Naive thymus-derived CD8-positive, alpha-beta T cell (primary cell): ENCODE data around the gene PEAR1. TPM values are rescaled to one million over a fixed set of nuclear protein-coding genes. Genes with fewer than 3 reads are reported as not detected.

ENCODE experiments used
- ATAC-seq, 2 donors: fragments of 150-1000 bp; cut with Tn5 transposase in 1 of 2; sonication (Bioruptor Pico), chemical (Tn5 transposase) in 1 of 2; 1 replicate in 1 of 2; 2 replicates in 1 of 2; pipeline ENCODE4 v1.10.0; 2021; ENCODE audit warnings: mild to moderate bottlenecking in 2 of 2, moderate library complexity in 2 of 2
- POLR2A ChIA-PET: fragments of 350-600 bp; sonication (Branson Sonifier 250); formaldehyde crosslinking; loops from one replicate; lab custom pipeline; 2021; ENCODE audit warnings: antibody characterized with exemption; lab: Charles Lee
- DNase-seq, 10 donors: peaks; one replicate each; pipeline versions ENCODE4 v3.0.0 to v3.0.0-alpha.2; 2020 to 2022
- H3K27ac Mint-ChIP-seq, 10 donors: one replicate each; pipeline ENCODE4 v1.8.0; 2020 to 2022; ENCODE audit warnings: mild to moderate bottlenecking in 10 of 10, mixed read lengths in 10 of 10, moderate library complexity in 4 of 10, inconsistent platforms in 1 of 10
- H3K27me3 Mint-ChIP-seq, 5 donors: one replicate each; pipeline ENCODE4 v1.8.0; 2021 to 2022; ENCODE audit warnings: mixed read lengths in 5 of 5
- H3K36me3 Mint-ChIP-seq, 3 donors: one replicate each; pipeline ENCODE4 v1.8.0; 2020 to 2022; ENCODE audit warnings: mixed read lengths in 3 of 3, mild to moderate bottlenecking in 2 of 3, inconsistent platforms in 1 of 3
- H3K4me1 Mint-ChIP-seq, 4 donors: one replicate each; pipeline ENCODE4 v1.8.0; 2021 to 2022; ENCODE audit warnings: mixed read lengths in 4 of 4
- H3K4me3 Mint-ChIP-seq, 10 donors: one replicate each; pipeline ENCODE4 v1.8.0; 2020 to 2022; ENCODE audit warnings: mild to moderate bottlenecking in 10 of 10, mixed read lengths in 10 of 10, moderate library complexity in 6 of 10, inconsistent platforms in 1 of 10
- H3K9me3 Mint-ChIP-seq, 9 donors: one replicate each; pipeline ENCODE4 v1.8.0; 2020 to 2022; ENCODE audit warnings: mixed read lengths in 9 of 9, mild to moderate bottlenecking in 3 of 9, inconsistent platforms in 1 of 9, moderate library complexity in 1 of 9
- microRNA-seq: library from miRNA; unstranded; fragments of <30 nt; microRNA quantifications from one replicate; pipeline ENCODE4 v1.2.0, GENCODE V29; 2022; ENCODE audit warnings: borderline microRNAs expressed
- polyA plus RNA-seq, 3 donors: library from polyadenylated mRNA; unstranded; fragments of 300-500 nt; fragmentation: Illumina TruSeq; gene quantifications; one replicate each; pipeline ENCODE4 v1.2.3, GENCODE V29; 2021
- total RNA-seq, 8 experiments: library from RNA in 2 of 8; stranded (reverse) in 2 of 8; gene quantifications; one replicate each; pipeline ENCODE4 v1.2.3 and lab custom pipeline; 2021 to 2026

PEAR1 gene
- total and polyA plus RNA-seq, 5 experiments from 2014 or later: 0.11 TPM; not detected in 4

DNA sequence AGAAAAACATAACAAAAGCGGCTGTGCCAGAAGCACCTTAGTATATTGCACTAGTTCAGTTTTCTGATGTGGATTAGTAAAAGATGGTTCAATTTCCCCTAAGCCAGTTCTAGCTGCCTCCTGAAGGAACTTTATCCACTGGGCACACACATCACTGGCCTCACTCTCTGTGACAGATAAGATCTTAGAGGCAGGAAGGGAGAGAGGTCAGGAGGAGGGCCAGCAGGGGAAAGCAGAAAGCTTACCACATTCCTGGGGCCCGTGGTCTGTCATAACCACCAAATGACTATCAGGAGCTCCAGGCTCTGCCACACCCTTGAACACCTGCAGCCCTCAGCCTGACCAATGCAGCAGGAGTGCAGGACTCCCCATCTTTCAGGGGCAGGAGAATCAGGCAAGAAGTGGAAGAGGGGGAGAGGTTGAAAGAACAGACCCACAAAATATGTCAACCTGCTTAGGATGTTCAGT, 64.8 kb downstream of the PEAR1 start:
- H3K27ac Mint-ChIP-seq: peak overlapping the region in 4 of 10 donors; percentile 47 to 73 (median 58)
- H3K27me3 Mint-ChIP-seq: peaks cover 0 to 2% (median 0%) of the 10 kb centered on the region in 5 donors
- peaks cover 14 to 38% (median 34%) of the 10 kb centered on the region in 4 donors for H3K4me1 Mint-ChIP-seq
- POLR2A ChIA-PET: interaction anchor here (1.4 kb wide), 1 partner anchor 8 kb away, joined by 3 read pairs; no protein-coding TSS in a partner anchor
- ATAC-seq (no peak), DNase-seq (no peak)
- no peak overlapping the region for H3K4me3 Mint-ChIP-seq
- peaks cover 0 to 6% (median 0%) of the 10 kb centered on the region in 9 donors for H3K9me3 Mint-ChIP-seq
- H3K36me3 Mint-ChIP-seq: peaks cover 0 to 70% (median 42%) of the 10 kb centered on the region in 3 donors

DNA sequence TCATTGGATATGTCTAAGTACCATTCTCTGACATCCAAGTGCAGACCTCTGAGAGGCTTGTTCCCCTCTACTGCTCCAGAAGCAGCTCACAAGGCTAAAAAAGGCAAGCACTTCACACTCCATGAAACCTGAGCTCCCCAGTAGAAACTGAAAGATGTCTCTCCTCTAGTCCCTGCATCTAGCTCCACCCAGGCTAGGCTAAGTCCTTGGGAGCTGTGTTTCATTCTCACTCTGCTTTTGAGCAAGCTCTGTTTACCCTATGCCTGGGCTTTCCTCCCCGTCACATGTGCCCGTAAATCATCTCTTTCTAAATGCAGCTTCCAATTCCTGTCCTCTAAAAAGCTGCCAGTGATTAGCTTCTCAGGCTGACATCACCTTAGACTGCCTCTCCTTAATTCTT, 65.9 kb downstream of the PEAR1 start:
- POLR2A ChIA-PET: interaction anchor here (1.4 kb wide), 1 partner anchor 9 kb away, joined by 3 read pairs; no protein-coding TSS in a partner anchor
- Mint-ChIP-seq H3K36me3 (peaks cover 0 to 62% (median 38%) of the 10 kb centered on the region in 3 donors), H3K27me3 (peaks cover 0 to 2% (median 0%) of the 10 kb centered on the region in 5 donors), H3K4me1 (peaks cover 24 to 50% (median 45%) of the 10 kb centered on the region in 4 donors), H3K4me3 (no peak overlapping the region), H3K9me3 (peaks cover 0 to 8% (median 0%) of the 10 kb centered on the region in 9 donors), H3K27ac (peak overlapping the region in 1 of 10 donors; percentile 71)
- ATAC-seq: no peak
- peak in 1 of 10 donors; percentile 10 for DNase-seq

DNA sequence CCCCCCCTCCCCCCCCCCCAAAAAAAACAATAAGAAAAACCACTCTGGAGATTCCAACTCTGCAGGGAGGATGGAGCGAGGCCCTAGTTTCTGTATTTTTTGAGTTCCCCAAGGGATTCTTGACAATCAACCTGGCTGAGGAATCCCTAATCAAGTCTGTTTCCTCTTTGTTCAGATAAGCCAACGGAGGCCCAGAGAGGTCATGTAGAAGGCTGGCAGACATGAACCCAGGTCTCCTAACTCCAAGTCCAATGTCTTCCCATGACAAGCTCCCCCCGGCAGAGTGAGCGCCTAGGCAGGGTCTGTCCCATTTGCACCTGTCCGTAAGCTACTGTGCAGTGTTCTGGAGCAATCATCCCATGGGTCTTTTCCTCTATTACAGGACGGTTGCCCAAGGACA, 66.4 kb downstream of the PEAR1 start:
- peak overlapping the region in 1 of 10 donors; percentile 45 for H3K4me3 Mint-ChIP-seq
- H3K27me3 Mint-ChIP-seq: no peaks in the 10 kb centered on the region
- POLR2A ChIA-PET: interaction anchor here (1.4 kb wide), 1 partner anchor 10 kb away, joined by 3 read pairs; no protein-coding TSS in a partner anchor
- DNase-seq (no peak), ATAC-seq (no peak)
- H3K4me1 Mint-ChIP-seq: peaks cover 24 to 51% (median 47%) of the 10 kb centered on the region in 4 donors
- H3K36me3 Mint-ChIP-seq: peaks cover 0 to 57% (median 36%) of the 10 kb centered on the region in 3 donors
- peak overlapping the region in 1 of 10 donors; percentile 47 for H3K27ac Mint-ChIP-seq
- peaks cover 0 to 10% (median 0%) of the 10 kb centered on the region in 9 donors for H3K9me3 Mint-ChIP-seq

DNA sequence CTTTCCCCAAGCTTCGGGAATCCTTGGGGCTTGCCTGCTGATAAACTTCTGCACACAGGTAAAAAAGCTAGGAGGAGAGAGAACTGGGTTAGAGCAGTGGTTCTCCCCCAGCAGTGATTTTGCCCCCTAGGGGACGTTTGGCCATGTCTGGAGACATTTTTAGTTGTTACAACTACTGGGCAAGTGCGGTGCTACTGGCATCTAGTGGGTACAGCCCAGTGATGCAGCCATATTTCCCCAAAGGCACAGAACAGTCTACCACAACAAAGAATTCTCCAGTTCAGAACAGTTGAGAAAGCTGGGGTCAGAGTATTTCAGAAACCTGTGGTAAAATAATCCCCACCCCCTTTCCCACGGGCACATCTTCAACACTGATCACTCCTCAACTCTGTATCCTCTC, 68.2 kb downstream of the PEAR1 start:
- Mint-ChIP-seq H3K27ac (peak overlapping the region in 7 of 10 donors; percentile 27 to 60 (median 47)), H3K9me3 (peaks cover 0 to 10% (median 0%) of the 10 kb centered on the region in 9 donors), H3K27me3 (no peaks in the 10 kb centered on the region), H3K4me1 (peaks cover 25 to 51% (median 47%) of the 10 kb centered on the region in 4 donors), H3K36me3 (peaks cover 0 to 39% (median 30%) of the 10 kb centered on the region in 3 donors), H3K4me3 (peak overlapping the region in 9 of 10 donors; percentile 41 to 84 (median 61))
- DNase-seq (peak in 6 of 10 donors; percentile 15 to 56 (median 40)), ATAC-seq (peak; percentile 46 to 60)
- POLR2A ChIA-PET: no interaction called here

DNA sequence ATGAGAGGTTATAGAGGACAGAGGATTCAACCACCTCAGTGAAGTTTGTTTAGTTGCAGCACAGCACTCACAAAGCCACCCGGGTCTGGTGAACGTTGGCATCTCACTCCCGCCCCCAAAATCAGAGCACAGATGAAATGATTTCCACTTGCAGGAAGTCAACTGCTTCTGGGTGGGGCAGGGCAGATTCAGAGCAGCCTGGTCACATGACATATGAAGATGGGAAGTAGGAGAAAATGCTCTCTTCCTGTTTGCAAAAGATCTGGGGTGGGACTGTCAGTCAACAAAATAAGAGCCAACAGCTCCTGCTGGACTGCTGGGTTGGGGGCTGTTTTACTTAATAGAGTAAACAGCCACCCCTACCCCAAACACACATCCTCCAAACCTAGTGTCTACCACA, 70.1 kb downstream of the PEAR1 start:
- ATAC-seq (peak; percentile 91 to 93), DNase-seq (peak in 9 of 10 donors; percentile 14 to 80 (median 41))
- POLR2A ChIA-PET: interaction anchor here (1.7 kb wide), 1 partner anchor 15 kb away, joined by 4 read pairs; no protein-coding TSS in a partner anchor
- H3K27ac Mint-ChIP-seq: peak overlapping the region; percentile 82 to 96 (median 92)
- peaks cover 0 to 8% (median 0%) of the 10 kb centered on the region in 5 donors for H3K27me3 Mint-ChIP-seq
- peak overlapping the region; percentile 80 to 93 (median 85) for H3K4me3 Mint-ChIP-seq
- peaks cover 21 to 49% (median 44%) of the 10 kb centered on the region in 4 donors for H3K4me1 Mint-ChIP-seq
- peaks cover 0 to 10% (median 0%) of the 10 kb centered on the region in 9 donors for H3K9me3 Mint-ChIP-seq
- peaks cover 0 to 20% (median 20%) of the 10 kb centered on the region in 3 donors for H3K36me3 Mint-ChIP-seq

DNA sequence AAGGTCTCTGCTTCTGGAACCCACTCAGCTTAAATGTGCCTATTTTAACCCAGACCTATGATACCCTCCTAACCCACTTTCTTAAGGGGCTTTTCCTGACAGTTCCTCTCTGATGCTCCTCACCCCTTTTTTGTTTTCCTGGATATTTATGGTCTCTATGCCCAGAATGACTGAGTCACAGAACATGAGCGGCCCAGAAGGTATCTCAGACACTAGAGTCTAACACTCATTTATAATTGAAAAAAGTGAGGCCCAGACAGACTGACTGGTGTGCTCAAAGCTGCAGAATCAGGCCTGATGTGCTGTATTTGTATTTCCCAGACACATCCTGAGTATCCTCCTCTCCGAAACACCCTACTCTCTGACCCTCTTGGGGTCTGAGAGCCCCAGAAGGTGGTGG, 70.9 kb downstream of the PEAR1 start:
- POLR2A ChIA-PET: interaction anchor here (0.8 to 1.7 kb wide), 2 partner anchors 8 to 16 kb away, joined by 3 to 4 read pairs; no protein-coding TSS in a partner anchor
- peaks cover 0 to 15% (median 15%) of the 10 kb centered on the region in 3 donors for H3K36me3 Mint-ChIP-seq

More for the DNA sequence above, 70.9 kb downstream of the PEAR1 start:
- Mint-ChIP-seq H3K4me3 (peak overlapping the region in 8 of 10 donors; percentile 31 to 93 (median 86)), H3K27ac (peak overlapping the region in 9 of 10 donors; percentile 71 to 96 (median 91)), H3K27me3 (peaks cover 0 to 8% (median 1%) of the 10 kb centered on the region in 5 donors), H3K4me1 (peaks cover 21 to 44% (median 39%) of the 10 kb centered on the region in 4 donors), H3K9me3 (peaks cover 0 to 10% (median 0%) of the 10 kb centered on the region in 9 donors)
- ATAC-seq (no peak), DNase-seq (no peak)

Small RNA genes within 50 kb of the gene (microRNA-seq; reads per million reads assigned to microRNA genes)
- not detected for gene MIR765

Other genes with a start within 250 kb of the PEAR1 start
- gene NES, start 216.3 kb upstream of the PEAR1 start, total RNA-seq: not detected
- gene NES, start 216.3 kb upstream of the PEAR1 start, polyA plus RNA-seq: not detected
- 1 to 10 TPM in 1 of 2 experiments, under 1 TPM in 1; 0.44 to 2.9 TPM for gene CRABP2, start 188.1 kb upstream of the PEAR1 start, total RNA-seq
- gene CRABP2, start 188.1 kb upstream of the PEAR1 start, polyA plus RNA-seq: not detected
- 10 to 100 TPM; 33.6 to 39.3 TPM for gene METTL25B, start 165.2 kb upstream of the PEAR1 start, total RNA-seq
- 1 to 10 TPM; 2.3 to 6.7 (median 5.6) TPM for gene METTL25B, start 165.2 kb upstream of the PEAR1 start, polyA plus RNA-seq
- gene ISG20L2, start 165.0 kb upstream of the PEAR1 start, total RNA-seq: 10 to 100 TPM; 45.0 to 50.3 TPM
- gene ISG20L2, start 165.0 kb upstream of the PEAR1 start, polyA plus RNA-seq: 10 to 100 TPM; 20.0 to 23.4 (median 20.7) TPM
- gene MRPL24, start 152.6 kb upstream of the PEAR1 start, total RNA-seq: 10 to 100 TPM; 49.7 to 56.9 TPM
- gene MRPL24, start 152.6 kb upstream of the PEAR1 start, polyA plus RNA-seq: 100 to 1,000 TPM in 2 of 3 donors, 10 to 100 TPM in 1; 98.6 to 109 (median 103) TPM
- gene HDGF, start 142.0 kb upstream of the PEAR1 start, total RNA-seq: 100 to 1,000 TPM in 1 of 2 experiments, 10 to 100 TPM in 1; 95.4 to 103 TPM
- 10 to 100 TPM; 25.0 to 50.1 (median 41.3) TPM for gene HDGF, start 142.0 kb upstream of the PEAR1 start, polyA plus RNA-seq
- 10 to 100 TPM; 59.5 to 64.0 TPM for gene PRCC, start 126.2 kb upstream of the PEAR1 start, total RNA-seq
- 10 to 100 TPM; 22.9 to 55.7 (median 39.9) TPM for gene PRCC, start 126.2 kb upstream of the PEAR1 start, polyA plus RNA-seq
- gene SH2D2A, start 76.9 kb upstream of the PEAR1 start, total RNA-seq: 10 to 100 TPM; 24.3 to 24.7 TPM
- gene SH2D2A, start 76.9 kb upstream of the PEAR1 start, polyA plus RNA-seq: 10 to 100 TPM; 23.6 to 31.5 (median 25.6) TPM
- not detected for gene INSRR, start 34.6 kb upstream of the PEAR1 start, total RNA-seq
- not detected for gene INSRR, start 34.6 kb upstream of the PEAR1 start, polyA plus RNA-seq
- not detected for gene NTRK1, start 32.9 kb upstream of the PEAR1 start, total RNA-seq
- gene NTRK1, start 32.9 kb upstream of the PEAR1 start, polyA plus RNA-seq: under 1 TPM in 2 of 3 donors, not detected in 1; 0.14 to 0.25 TPM
- gene LRRC71, start 26.9 kb downstream of the PEAR1 start, total RNA-seq: not detected
- gene LRRC71, start 26.9 kb downstream of the PEAR1 start, polyA plus RNA-seq: not detected
- 10 to 100 TPM; 34.8 to 35.3 TPM for gene ARHGEF11, start 152.0 kb downstream of the PEAR1 start, total RNA-seq
- gene ARHGEF11, start 152.0 kb downstream of the PEAR1 start, polyA plus RNA-seq: 10 to 100 TPM in 1 of 3 donors, 1 to 10 TPM in 2; 4.5 to 15.8 (median 9.9) TPM
- gene ETV3L, start 206.1 kb downstream of the PEAR1 start, total RNA-seq: not detected
- gene ETV3L, start 206.1 kb downstream of the PEAR1 start, polyA plus RNA-seq: not detected
- 10 to 100 TPM; 26.6 to 29.8 TPM for gene ETV3, start 244.7 kb downstream of the PEAR1 start, total RNA-seq
- 10 to 100 TPM in 1 of 3 donors, 1 to 10 TPM in 2; 3.5 to 16.4 (median 7.0) TPM for gene ETV3, start 244.7 kb downstream of the PEAR1 start, polyA plus RNA-seq